GM23248 (cell line): ENCODE measurements around the gene PHACTR2.

Experiments used
- EZH2 ChIP-seq: fragments of 200-600 bp; sonication (generic); IDR thresholded peaks from 2 replicates; pipeline ENCODE4 v1.6.1; 2018; ENCODE audit warnings: antibody characterized with exemption, mild to moderate bottlenecking; ENCODE audit not compliant: insufficient read depth, poor library complexity, severe bottlenecking
- EZH2phosphoT487 ChIP-seq: fragments of 200-600 bp; sonication (generic); IDR thresholded peaks from 2 replicates; pipeline ENCODE4 v1.6.1; 2018; ENCODE audit warnings: antibody characterized with exemption, moderate library complexity, mild to moderate bottlenecking, low read depth; ENCODE audit not compliant: insufficient read depth

- TF ChIP-seq EZH2 (no peak), EZH2phosphoT487 (no peak)
Observed at GRCh38 chr6:143647191-143647590, 30.6 kb upstream of the PHACTR2 start.
